ENCODE measurements around the gene NKAIN1. TPM values are rescaled to one million over a fixed set of nuclear protein-coding genes. Genes with fewer than 3 reads are reported as not detected.
A peak's percentile ranks its signal among the peaks of the same experiment; 100 is the strongest.

Gene NKAIN1
- total RNA-seq, 1 experiment from 2014 or later: 1.7 TPM

DNA sequence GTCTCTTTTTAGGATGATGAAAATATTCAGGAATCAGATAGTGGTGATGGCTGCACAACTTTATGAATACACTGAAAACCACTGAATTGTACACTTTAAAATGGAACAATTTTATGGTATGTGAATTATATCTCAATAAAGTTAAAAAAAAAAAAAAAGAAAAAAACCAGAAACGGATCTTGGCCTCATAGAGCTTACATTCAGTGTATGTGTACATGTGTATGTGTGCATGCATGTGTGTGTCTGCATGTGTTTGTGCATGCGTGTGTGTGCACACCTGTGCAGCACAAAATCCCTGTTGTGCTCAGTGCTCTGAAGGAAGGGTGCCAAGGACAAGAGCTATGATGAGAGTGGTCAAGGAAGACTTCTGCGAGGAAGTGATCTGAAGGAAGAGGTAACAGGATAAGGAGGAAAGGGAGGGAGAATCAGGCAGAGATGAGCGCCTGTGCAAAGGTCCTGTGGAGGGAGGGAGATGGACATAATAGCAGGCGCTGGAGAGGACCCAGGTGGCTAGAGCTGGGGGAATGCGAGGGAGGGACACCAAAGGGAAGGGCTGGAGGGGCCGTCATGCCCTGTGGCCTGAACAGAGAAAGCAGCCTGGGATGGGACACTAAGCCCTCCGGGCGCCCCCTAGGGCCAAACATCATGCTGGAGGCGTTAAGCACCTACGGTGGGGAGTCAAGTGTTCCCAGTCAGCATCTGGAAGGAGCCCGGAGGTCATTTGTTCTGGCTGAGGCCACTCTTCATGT lies 25.2 kb downstream of the NKAIN1 start:
- Histone ChIP-seq H3K27ac (ENCODE audit: low read length) (no peak overlapping the region), H3K9me3 (ENCODE audit: control insufficient read depth, insufficient read depth, low read depth, low read length) (0 out of 2 replicates have a peak, but pooled peaks cover 4% of the 10 kb centered on the region), H3K4me1 (ENCODE audit: control insufficient read depth, insufficient read depth, low read length) (no peaks in the 10 kb centered on the region), H3K4me3 (ENCODE audit: low read depth in 2 of 2, low read length in 2 of 2) (no peak overlapping the region), H3K36me3 (ENCODE audit: control insufficient read depth, insufficient read depth, low read length) (no peaks in the 10 kb centered on the region), H3K27me3 (ENCODE audit: control insufficient read depth, insufficient read depth, low read length) (no peaks in the 10 kb centered on the region)
- TF ChIP-seq, protein P1, sequence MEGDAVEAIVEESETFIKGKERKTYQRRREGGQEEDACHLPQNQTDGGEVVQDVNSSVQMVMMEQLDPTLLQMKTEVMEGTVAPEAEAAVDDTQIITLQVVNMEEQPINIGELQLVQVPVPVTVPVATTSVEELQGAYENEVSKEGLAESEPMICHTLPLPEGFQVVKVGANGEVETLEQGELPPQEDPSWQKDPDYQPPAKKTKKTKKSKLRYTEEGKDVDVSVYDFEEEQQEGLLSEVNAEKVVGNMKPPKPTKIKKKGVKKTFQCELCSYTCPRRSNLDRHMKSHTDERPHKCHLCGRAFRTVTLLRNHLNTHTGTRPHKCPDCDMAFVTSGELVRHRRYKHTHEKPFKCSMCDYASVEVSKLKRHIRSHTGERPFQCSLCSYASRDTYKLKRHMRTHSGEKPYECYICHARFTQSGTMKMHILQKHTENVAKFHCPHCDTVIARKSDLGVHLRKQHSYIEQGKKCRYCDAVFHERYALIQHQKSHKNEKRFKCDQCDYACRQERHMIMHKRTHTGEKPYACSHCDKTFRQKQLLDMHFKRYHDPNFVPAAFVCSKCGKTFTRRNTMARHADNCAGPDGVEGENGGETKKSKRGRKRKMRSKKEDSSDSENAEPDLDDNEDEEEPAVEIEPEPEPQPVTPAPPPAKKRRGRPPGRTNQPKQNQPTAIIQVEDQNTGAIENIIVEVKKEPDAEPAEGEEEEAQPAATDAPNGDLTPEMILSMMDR (IDR thresholded peaks at IDR 0.05): no peak
- TF ChIP-seq TCF7L2 (IDR thresholded peaks at IDR 0.05; ENCODE audit: low read depth, low read length): no peak
- no peak for TF ChIP-seq SIN3A (IDR thresholded peaks at IDR 0.05; ENCODE audit: borderline replicate concordance, insufficient read depth, low read depth, low read length)
- TF ChIP-seq, protein P2, sequence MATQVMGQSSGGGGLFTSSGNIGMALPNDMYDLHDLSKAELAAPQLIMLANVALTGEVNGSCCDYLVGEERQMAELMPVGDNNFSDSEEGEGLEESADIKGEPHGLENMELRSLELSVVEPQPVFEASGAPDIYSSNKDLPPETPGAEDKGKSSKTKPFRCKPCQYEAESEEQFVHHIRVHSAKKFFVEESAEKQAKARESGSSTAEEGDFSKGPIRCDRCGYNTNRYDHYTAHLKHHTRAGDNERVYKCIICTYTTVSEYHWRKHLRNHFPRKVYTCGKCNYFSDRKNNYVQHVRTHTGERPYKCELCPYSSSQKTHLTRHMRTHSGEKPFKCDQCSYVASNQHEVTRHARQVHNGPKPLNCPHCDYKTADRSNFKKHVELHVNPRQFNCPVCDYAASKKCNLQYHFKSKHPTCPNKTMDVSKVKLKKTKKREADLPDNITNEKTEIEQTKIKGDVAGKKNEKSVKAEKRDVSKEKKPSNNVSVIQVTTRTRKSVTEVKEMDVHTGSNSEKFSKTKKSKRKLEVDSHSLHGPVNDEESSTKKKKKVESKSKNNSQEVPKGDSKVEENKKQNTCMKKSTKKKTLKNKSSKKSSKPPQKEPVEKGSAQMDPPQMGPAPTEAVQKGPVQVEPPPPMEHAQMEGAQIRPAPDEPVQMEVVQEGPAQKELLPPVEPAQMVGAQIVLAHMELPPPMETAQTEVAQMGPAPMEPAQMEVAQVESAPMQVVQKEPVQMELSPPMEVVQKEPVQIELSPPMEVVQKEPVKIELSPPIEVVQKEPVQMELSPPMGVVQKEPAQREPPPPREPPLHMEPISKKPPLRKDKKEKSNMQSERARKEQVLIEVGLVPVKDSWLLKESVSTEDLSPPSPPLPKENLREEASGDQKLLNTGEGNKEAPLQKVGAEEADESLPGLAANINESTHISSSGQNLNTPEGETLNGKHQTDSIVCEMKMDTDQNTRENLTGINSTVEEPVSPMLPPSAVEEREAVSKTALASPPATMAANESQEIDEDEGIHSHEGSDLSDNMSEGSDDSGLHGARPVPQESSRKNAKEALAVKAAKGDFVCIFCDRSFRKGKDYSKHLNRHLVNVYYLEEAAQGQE (IDR thresholded peaks at IDR 0.05; ENCODE audit: insufficient read depth in 1 of 2, low read depth in 2 of 2, low read length in 1 of 2): no peak
- no peak for TF ChIP-seq POLR2AphosphoS5 (IDR thresholded peaks at IDR 0.05; ENCODE audit: low read depth, low read length)
- ATAC-seq (peak; percentile 40), DNase-seq (ENCODE audit: low read depth, low spot score) (no peak)
- in situ Hi-C loops (cut with HindIII; ENCODE audit: low pct_unique_long_range_greater_than_20kb, low sequenced_read_pairs) (no loop called here), intact Hi-C loops (cut with micrococcal nuclease; ENCODE audit: unreplicated experiment) (no loop called here)
- POLR2A ChIA-PET: interaction anchor here (0.5 kb wide), 1 partner anchor 80 kb away, joined by 3 read pairs; no protein-coding TSS in a partner anchor
- BruUV-seq (replicated peaks): no TSS peak
- CTCF ChIA-PET: interaction anchor here (0.5 kb wide), 1 partner anchor 25 kb away, joined by 3 read pairs; no protein-coding TSS in a partner anchor

DNA sequence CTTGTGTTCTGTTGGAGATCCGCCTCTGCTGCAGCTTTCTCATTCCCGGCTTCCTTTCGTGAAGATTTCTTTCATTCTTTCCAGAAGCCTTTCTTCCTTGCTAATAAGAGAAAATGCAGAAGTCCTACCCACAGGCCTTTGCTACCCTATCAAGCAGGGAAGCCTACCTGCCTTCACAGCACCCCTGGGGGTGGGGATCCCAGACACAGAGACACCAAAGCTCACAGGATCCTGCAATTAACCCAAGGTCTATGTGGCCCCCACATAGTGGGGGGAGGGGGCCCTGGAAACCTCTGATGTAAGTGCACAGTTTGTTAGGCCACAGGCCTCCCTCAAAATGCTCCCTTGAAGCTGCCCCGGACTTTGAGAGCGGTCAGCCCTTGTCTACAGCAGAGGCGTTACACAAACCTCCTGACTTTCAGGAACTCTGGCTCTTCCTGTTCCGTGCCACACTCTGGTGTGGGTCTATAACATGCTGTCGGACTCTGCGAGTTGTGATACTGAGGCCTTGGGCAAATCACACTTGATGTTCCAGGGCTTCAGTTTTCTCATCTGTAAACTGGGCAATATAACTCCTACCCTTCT lies 31.2 kb downstream of the NKAIN1 start:
- BruUV-seq (replicated peaks): no TSS peak
- intact Hi-C loops (cut with micrococcal nuclease; ENCODE audit: unreplicated experiment): no loop called here
- POLR2A ChIA-PET: interaction anchor here (0.7 kb wide), 1 partner anchor 10 kb away, joined by 6 read pairs; no protein-coding TSS in a partner anchor

More for the DNA sequence above, 31.2 kb downstream of the NKAIN1 start:
- in situ Hi-C loops (cut with HindIII; ENCODE audit: low pct_unique_long_range_greater_than_20kb, low sequenced_read_pairs): no loop called here
- H3K4me1 ChIP-seq (ENCODE audit: control insufficient read depth, insufficient read depth, low read length): no peaks in the 10 kb centered on the region
- DNase-seq (ENCODE audit: low read depth, low spot score): no peak
- H3K9me3 ChIP-seq (ENCODE audit: control insufficient read depth, insufficient read depth, low read depth, low read length): 0 out of 2 replicates have a peak, but pooled peaks cover 4% of the 10 kb centered on the region
- no peaks in the 10 kb centered on the region for H3K27me3 ChIP-seq (ENCODE audit: control insufficient read depth, insufficient read depth, low read length)
- TF ChIP-seq POLR2AphosphoS5 (IDR thresholded peaks at IDR 0.05; ENCODE audit: low read depth, low read length) (no peak), SIN3A (IDR thresholded peaks at IDR 0.05; ENCODE audit: borderline replicate concordance, insufficient read depth, low read depth, low read length) (no peak), TCF7L2 (IDR thresholded peaks at IDR 0.05; ENCODE audit: low read depth, low read length) (no peak)
- TF ChIP-seq, protein P2 (IDR thresholded peaks at IDR 0.05; ENCODE audit: insufficient read depth in 1 of 2, low read depth in 2 of 2, low read length in 1 of 2): no peak
- TF ChIP-seq, protein P1 (IDR thresholded peaks at IDR 0.05): no peak
- H3K27ac ChIP-seq (ENCODE audit: low read length): no peak overlapping the region
- no peak overlapping the region for H3K4me3 ChIP-seq (ENCODE audit: low read depth in 2 of 2, low read length in 2 of 2)
- CTCF ChIA-PET: interaction anchor here (0.5 kb wide), 1 partner anchor 8 kb away, joined by 7 read pairs; no protein-coding TSS in a partner anchor
- ATAC-seq: no peak
- H3K36me3 ChIP-seq (ENCODE audit: control insufficient read depth, insufficient read depth, low read length): no peaks in the 10 kb centered on the region
